Caco-2 (cell line): ENCODE results near the gene KCTD2. TPM values are rescaled to one million over a fixed set of nuclear protein-coding genes. Genes with fewer than 3 reads are reported as not detected.

Experiments
- Bru-seq: library from RNA; stranded (reverse); fragments of 400-500 nt; gene quantifications from one replicate; lab custom pipeline; 2021; lab: Mats Ljungman, UMichigan
- BruChase-seq, 2 experiments: library from RNA; stranded (reverse); fragments of 400-500 nt; gene quantifications; one replicate each; lab custom pipeline; 2021; lab: Mats Ljungman, UMichigan
- BruUV-seq: library from RNA; stranded (reverse); fragments of 400-500 nt; replicated peaks from 2 replicates; lab custom pipeline; 2021; lab: Mats Ljungman, UMichigan
- CTCF ChIA-PET: fragments of 300-600 bp; sonication (Branson Sonifier 250); formaldehyde crosslinking; loops from one replicate; lab custom pipeline; 2022; ENCODE audit warnings: antibody characterized with exemption; lab: Charles Lee
- POLR2A ChIA-PET: fragments of 300-600 bp; sonication (Branson Sonifier 250); formaldehyde crosslinking; loops from one replicate; lab custom pipeline; 2022; ENCODE audit warnings: antibody characterized with exemption; lab: Charles Lee
- DNase-seq, 2 experiments: peaks; one replicate each; pipeline versions ENCODE4 v3.0.0 to v3.0.0-alpha.2; 2020 to 2022
- H3K27me3 ChIP-seq: replicated peaks from 2 replicates; pipeline ENCODE4 v1.6.0; 2011; ENCODE audit warnings: low read length; ENCODE audit not compliant: control insufficient read depth, insufficient read depth
- H3K36me3 ChIP-seq: 2 replicates; pipeline ENCODE4 v1.5.1; 2011; ENCODE audit warnings: low read length; ENCODE audit not compliant: control insufficient read depth, insufficient read depth
- H3K4me1 ChIP-seq: fragments of 250-450 bp; sonication (Bioruptor Pico); 2 replicates; pipeline ENCODE4 v1.5.1; 2020; ENCODE audit warnings: mild to moderate bottlenecking
- H3K4me3 ChIP-seq: 2 replicates; pipeline ENCODE4 v1.5.1; 2011; ENCODE audit warnings: low read depth, mild to moderate bottlenecking, control low read depth, low read length
- H3K9me3 ChIP-seq: fragments of 250-450 bp; sonication (Bioruptor Pico); 2 replicates; pipeline ENCODE4 v1.5.1; 2020; ENCODE audit warnings: mild to moderate bottlenecking, moderate library complexity
- H3K27ac Mint-ChIP-seq: one replicate; pipeline ENCODE4 v1.8.0; 2022; ENCODE audit warnings: mixed read lengths; ENCODE audit not compliant: unreplicated experiment
- H3K27me3 Mint-ChIP-seq: one replicate; pipeline ENCODE4 v1.8.0; 2022; ENCODE audit warnings: mixed read lengths; ENCODE audit not compliant: insufficient read depth, unreplicated experiment
- H3K36me3 Mint-ChIP-seq: one replicate; pipeline ENCODE4 v1.8.0; 2022; ENCODE audit warnings: mild to moderate bottlenecking, mixed read lengths; ENCODE audit not compliant: insufficient read depth, unreplicated experiment
- H3K4me1 Mint-ChIP-seq: one replicate; pipeline ENCODE4 v1.8.0; 2022; ENCODE audit warnings: low read depth, mixed read lengths; ENCODE audit not compliant: unreplicated experiment
- H3K4me3 Mint-ChIP-seq: one replicate; pipeline ENCODE4 v1.8.0; 2022; ENCODE audit warnings: mild to moderate bottlenecking, moderate library complexity, mixed read lengths; ENCODE audit not compliant: unreplicated experiment
- H3K9me3 Mint-ChIP-seq: one replicate; pipeline ENCODE4 v1.8.0; 2022; ENCODE audit warnings: mixed read lengths; ENCODE audit not compliant: unreplicated experiment
- intact Hi-C: fragments of 100-400 bp; cut with micrococcal nuclease; formaldehyde crosslinking; loops from one replicate; pipeline ENCODE4 v1.10.0; 2022; ENCODE audit not compliant: unreplicated experiment
- long read RNA-seq: library from polyadenylated mRNA; stranded (forward); transcript quantifications from one replicate; pipeline ENCODE4 v2.0.0, GENCODE V29; 2022
- total RNA-seq: library from RNA; stranded (reverse); gene quantifications from 2 replicates; pipeline ENCODE4 v1.2.3, GENCODE V29; 2022
- TF ChIP-seq, protein P1 (sequence below), 2 experiments: fragments of 200-600 bp in 1 of 2; IDR thresholded peaks; 1 replicate in 1 of 2; 2 replicates in 1 of 2; pipeline versions ENCODE4 v1.5.1 to v1.8.0; 2011 to 2022; ENCODE audit warnings: antibody characterized with exemption in 1 of 2, control low read depth in 1 of 2, inconsistent platforms in 1 of 2, low read depth in 1 of 2, low read length in 1 of 2, mild to moderate bottlenecking in 1 of 2, moderate library complexity in 1 of 2; ENCODE audit not compliant: insufficient read depth in 1 of 2, severe bottlenecking in 1 of 2, unreplicated experiment in 1 of 2

Gene KCTD2, protein sequence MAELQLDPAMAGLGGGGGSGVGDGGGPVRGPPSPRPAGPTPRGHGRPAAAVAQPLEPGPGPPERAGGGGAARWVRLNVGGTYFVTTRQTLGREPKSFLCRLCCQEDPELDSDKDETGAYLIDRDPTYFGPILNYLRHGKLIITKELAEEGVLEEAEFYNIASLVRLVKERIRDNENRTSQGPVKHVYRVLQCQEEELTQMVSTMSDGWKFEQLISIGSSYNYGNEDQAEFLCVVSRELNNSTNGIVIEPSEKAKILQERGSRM
- 27.9 and 28.8 TPM in 2 replicates for total RNA-seq
- percentile 65 among the genes with signal in this experiment for Bru-seq, nascent RNA
- percentile 77 among the genes with signal in this experiment for BruChase-seq, experiment 1, labeled RNA remaining after a 2-hour chase
- BruChase-seq, experiment 2, labeled RNA remaining after a 6-hour chase: percentile 67 among the genes with signal in this experiment
- long read RNA-seq, transcript KCTD2-201 (6 exons, 3,635 nt): major isoform, 23 of 33 reads
- long read RNA-seq, partial matches to known transcripts: 0 of 33 reads
- long read RNA-seq, other reads (novel, unspliced or antisense): 10 of 33 reads

GRCh38 chr17:75046407-75047289 is at the start of gene KCTD2, which contains the start of gene ATP5PD:
Gene KCTD2 (plus strand): TSS chr17:75047225. CDS start chr17:75047251, 26 bp downstream.
Gene ATP5PD (minus strand): TSS chr17:75046969. CDS start chr17:75042650, 4,319 bp downstream.
- Mint-ChIP-seq H3K9me3 (no peaks in the 10 kb centered on the region), H3K27me3 (no peaks in the 10 kb centered on the region), H3K36me3 (peaks cover 40% of the 10 kb centered on the region), H3K4me3 (peak within 1 kb of the TSS; percentile 95), H3K27ac (peak within 1 kb of the TSS; percentile 98), H3K4me1 (no peaks in the 10 kb centered on the region)
- H3K4me3 ChIP-seq: peak within 1 kb of the TSS; percentile 60
- intact Hi-C loops: loop anchor here (1.0 kb wide), 1 partner anchor 11 kb away; no protein-coding TSS in a partner anchor
- ChIA-PET CTCF (interaction anchor here (0.6 to 1.7 kb wide), 4 partner anchors 12 to 678 kb away, joined by 3 to 5 read pairs (median 4); no protein-coding TSS in a partner anchor), POLR2A (interaction anchor here (0.5 to 3.2 kb wide), 5 partner anchors 12 to 194 kb away, joined by 3 to 20 read pairs (median 4); partner anchors contain the start of gene SLC16A5)
- no peaks in the 10 kb centered on the region for H3K9me3 ChIP-seq
- no peaks in the 10 kb centered on the region for H3K27me3 ChIP-seq
- peaks cover 7% of the 10 kb centered on the region; the same call in 1 of the 2 replicates for H3K4me1 ChIP-seq
- TF ChIP-seq, protein P1, sequence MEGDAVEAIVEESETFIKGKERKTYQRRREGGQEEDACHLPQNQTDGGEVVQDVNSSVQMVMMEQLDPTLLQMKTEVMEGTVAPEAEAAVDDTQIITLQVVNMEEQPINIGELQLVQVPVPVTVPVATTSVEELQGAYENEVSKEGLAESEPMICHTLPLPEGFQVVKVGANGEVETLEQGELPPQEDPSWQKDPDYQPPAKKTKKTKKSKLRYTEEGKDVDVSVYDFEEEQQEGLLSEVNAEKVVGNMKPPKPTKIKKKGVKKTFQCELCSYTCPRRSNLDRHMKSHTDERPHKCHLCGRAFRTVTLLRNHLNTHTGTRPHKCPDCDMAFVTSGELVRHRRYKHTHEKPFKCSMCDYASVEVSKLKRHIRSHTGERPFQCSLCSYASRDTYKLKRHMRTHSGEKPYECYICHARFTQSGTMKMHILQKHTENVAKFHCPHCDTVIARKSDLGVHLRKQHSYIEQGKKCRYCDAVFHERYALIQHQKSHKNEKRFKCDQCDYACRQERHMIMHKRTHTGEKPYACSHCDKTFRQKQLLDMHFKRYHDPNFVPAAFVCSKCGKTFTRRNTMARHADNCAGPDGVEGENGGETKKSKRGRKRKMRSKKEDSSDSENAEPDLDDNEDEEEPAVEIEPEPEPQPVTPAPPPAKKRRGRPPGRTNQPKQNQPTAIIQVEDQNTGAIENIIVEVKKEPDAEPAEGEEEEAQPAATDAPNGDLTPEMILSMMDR (IDR thresholded peaks at IDR 0.05; ENCODE audit: insufficient read depth in 1 of 2, low read depth in 1 of 2, low read length in 1 of 2, severe bottlenecking in 1 of 2, unreplicated experiment in 1 of 2): no peak
- TSS peak; percentile 65 for BruUV-seq
- no peaks in the 10 kb centered on the region for H3K36me3 ChIP-seq
- peak; percentile 98 to 99 for DNase-seq

- BruUV-seq: no TSS peak
Measured at GRCh38 chr17:74998783-74999182, 48.2 kb upstream of the KCTD2 start.

More at GRCh38 chr17:74998783-74999182, 48.2 kb upstream of the KCTD2 start:
- Histone ChIP-seq H3K27me3 (no peaks in the 10 kb centered on the region), H3K4me1 (peaks cover 14% of the 10 kb centered on the region), H3K4me3 (no peak overlapping the region), H3K9me3 (no peaks in the 10 kb centered on the region), H3K36me3 (peaks cover 2% of the 10 kb centered on the region)
- no peak for DNase-seq
- CTCF ChIA-PET: interaction anchor here (1.1 kb wide), 1 partner anchor 31 kb away, joined by 3 read pairs; no protein-coding TSS in a partner anchor
- POLR2A ChIA-PET: interaction anchor here (1.7 kb wide), 1 partner anchor 14 kb away, joined by 7 read pairs; the partner anchor contains the start of gene MRPL58
- intact Hi-C loops: no loop called here
- no peaks in the 10 kb centered on the region for H3K9me3 Mint-ChIP-seq
- no peak overlapping the region for H3K27ac Mint-ChIP-seq
- no peak overlapping the region for H3K4me3 Mint-ChIP-seq
- TF ChIP-seq, protein P1 (IDR thresholded peaks at IDR 0.05; ENCODE audit: insufficient read depth in 1 of 2, low read depth in 1 of 2, low read length in 1 of 2, severe bottlenecking in 1 of 2, unreplicated experiment in 1 of 2): no peak
- H3K4me1 Mint-ChIP-seq: peaks cover 9% of the 10 kb centered on the region
- no peaks in the 10 kb centered on the region for H3K27me3 Mint-ChIP-seq
- peaks cover 51% of the 10 kb centered on the region for H3K36me3 Mint-ChIP-seq
